ENCODE data around the gene FA2H.
"Not testable (repeated sequence)": the region's sequence is repeated elsewhere in the genome, so short reads cannot be mapped to it uniquely, and the experiment has no call there.

FA2H gene

GRCh38 chr16:74743045-74743667 lies 31.5 kb downstream of the FA2H start:
- DNase-seq = no peak

- no peak for DNase-seq
These were observed 32.6 kb downstream of the FA2H start for GRCh38 chr16:74742051-74742481.

DNA sequence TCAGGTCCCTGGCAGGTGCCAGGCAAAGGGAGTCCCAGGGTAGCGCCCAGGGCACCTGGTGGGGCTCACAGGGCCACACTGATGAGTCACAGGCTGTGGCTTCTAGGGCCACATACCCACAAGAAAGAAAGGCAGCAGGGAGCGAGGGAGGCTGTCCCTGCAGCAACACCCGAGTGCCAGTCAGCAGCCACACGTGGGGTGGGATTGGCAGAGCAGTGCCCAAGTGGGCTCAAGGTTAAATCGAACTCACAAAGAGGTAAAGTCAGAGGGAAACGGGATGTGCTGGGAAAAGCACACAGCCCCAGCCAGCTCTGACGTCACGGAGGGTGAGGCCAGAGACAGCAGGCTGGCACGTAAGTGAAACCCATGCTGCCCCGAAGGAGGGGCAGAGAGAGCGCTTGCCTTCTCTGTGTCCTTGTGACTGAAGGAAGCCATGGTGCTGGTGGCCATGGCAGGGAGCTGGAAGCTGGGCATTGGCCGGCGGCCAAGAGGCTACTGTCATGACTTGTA lies 33.8 kb downstream of the FA2H start:
- DNase-seq = no peak

GRCh38 chr16:74739275-74739674 lies 35.3 kb downstream of the FA2H start:
- no peak for DNase-seq

DNA sequence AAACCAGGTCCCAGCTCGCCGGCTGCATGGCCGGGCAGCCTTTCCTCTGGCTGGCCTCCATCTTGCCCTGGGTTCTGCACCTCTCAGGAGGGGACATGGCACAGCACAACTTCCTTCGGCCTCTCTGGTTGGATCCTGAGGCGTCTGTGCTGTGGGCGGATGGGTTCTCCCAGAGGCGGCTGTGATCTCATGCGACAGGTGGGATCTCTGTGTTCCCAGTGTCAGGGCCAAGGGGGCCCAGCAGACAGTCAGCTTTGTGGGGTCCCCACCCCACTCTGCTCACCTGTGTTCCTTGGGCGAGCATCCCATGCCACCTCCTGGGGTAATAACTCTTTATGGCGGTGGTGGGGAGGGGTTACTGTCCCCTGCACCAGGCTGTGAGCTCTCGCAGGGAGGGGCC lies 35.8 kb downstream of the FA2H start:
- DNase-seq = no peak

- no peak for DNase-seq
These were observed 36.5 kb downstream of the FA2H start for GRCh38 chr16:74738113-74738541.

- no peak for DNase-seq
These were observed 37.1 kb downstream of the FA2H start for GRCh38 chr16:74737521-74737920.

DNA sequence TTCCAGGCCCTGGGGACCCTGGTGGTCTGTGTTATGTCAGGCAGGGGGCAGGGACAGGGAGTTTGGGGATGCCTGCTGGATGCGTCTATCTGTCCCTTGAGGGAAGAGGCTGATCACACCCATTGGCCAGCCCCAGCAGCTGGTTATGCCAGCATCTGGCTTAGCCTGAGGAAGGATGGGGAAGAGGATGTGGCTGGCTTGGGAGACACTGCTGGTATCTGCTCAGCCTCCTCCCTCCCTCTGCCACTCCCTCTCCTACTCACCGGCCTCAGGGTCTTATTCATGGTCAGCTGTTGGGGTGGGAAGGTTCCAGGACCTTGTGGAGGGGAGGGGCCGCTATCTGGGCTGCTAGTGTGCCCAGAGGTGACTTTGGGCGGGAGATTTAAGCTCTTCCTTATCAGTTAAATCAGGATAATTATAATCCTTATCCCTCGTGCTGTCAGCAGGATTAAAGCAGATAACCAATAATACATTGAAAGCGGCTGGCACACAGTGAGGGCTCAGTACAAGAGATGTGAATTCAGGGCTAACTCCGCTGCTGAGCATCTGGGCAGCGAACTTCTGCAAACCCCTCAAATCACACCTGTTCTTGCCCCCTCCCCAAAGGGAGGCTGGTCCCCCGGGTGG lies 38.0 kb downstream of the FA2H start:
- no peak for DNase-seq

DNA sequence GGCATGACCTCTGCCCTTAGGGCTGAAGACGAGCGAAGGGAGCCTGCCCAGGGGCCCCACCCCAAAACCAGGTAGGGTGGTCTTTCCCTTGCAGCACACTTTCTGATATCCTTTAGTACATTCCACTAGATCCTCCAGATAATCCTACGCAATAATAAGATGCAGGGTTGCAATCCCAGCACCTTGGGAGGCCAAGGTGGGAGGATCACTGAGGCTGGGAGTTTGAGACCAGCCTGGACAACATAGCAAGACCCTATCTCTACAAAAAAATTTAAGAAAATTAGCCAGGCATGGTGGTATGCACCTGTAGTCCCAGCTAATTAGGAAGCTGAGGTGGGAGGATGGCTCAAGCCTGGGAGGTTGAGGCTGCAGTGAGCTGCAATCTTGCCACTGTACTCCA lies 39.1 kb downstream of the FA2H start:
- DNase-seq = no peak

DNA sequence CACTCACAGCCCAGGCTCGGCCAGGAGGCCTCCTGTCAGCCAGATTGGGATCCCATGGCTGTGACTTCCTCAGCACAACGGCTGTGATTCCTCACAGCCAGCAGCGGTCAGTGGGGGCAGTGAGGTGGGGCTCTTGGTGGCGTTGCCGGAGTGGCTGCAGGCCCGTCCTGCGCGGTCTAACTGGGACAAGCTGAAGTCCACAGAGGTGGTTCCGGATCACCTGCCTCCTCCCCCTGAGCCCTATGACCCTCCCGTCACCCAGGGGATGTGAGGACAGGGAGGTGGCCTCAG lies 39.5 kb downstream of the FA2H start:
- no peak for DNase-seq

- no peak for DNase-seq
These were observed 40.1 kb downstream of the FA2H start for GRCh38 chr16:74734361-74735161.

GRCh38 chr16:74732707-74733350 lies 41.8 kb downstream of the FA2H start:
- no peak for DNase-seq

GRCh38 chr16:74731853-74732477 lies 42.7 kb downstream of the FA2H start:
- no peak for DNase-seq

DNA sequence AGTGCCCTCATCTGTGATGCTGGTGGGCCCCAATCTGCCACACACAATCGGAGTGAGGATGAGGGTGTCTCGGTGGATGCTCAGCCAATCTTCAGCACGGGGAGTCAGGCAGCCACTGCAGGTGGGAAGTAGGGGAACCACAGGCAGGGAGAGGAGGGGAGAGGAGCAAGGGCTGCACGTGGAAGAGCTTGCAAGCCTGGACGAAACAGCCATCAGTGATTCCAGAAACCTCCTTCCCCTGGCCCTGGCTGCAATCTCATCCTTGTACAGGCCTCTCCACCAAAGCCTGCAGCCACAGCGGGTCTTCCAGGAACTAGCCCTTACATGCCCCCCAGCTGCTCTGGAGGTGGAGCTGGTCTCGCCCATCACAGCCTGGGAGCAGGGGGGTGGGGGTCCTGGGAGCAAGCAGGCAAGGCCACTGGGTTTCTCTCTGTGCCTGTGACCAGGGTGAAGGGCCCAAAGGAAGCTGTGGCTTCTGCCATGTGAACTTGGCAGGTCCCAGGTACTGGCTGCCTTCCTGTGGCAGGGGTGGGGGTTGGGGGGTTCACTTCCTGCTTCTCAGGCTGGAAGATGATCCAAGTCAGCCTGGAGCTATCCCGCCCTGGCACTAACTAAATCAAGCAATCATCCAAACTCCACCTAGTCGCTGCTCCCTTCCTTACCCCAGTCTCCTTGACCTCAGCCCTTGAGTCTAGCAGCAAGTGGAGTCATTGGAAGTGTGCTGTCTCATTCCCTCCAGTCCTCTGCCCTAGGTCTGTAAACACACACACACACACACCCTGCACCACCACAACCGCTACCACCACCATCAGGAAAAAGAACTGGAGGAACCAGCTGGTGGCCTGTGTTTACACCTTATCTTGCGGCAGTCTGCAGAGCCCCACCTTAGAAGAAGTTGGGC lies 44.6 kb downstream of the FA2H start:
- no peak for DNase-seq

DNA sequence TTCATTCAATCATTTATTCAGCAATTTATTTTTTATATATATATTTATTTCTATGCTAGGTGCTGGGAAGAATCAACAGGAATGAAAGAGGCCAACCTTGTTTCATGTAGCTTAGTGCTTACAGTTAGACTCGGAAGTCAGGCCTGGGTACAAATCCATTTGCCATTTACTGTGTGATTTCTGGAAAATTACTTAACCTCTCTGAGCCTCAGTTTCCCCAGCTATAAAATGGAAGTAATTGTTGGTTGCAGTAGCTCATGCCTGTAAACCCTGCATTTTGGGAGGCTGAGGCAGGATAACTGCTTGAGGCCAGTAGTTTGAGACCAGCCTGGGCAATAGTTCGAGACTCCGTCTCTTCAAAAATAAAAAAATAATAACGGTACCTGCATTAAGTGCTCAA lies 46.7 kb downstream of the FA2H start:
- DNase-seq = no peak

GRCh38 chr16:74726716-74727115 lies 47.9 kb downstream of the FA2H start:
- no peak for DNase-seq

DNA sequence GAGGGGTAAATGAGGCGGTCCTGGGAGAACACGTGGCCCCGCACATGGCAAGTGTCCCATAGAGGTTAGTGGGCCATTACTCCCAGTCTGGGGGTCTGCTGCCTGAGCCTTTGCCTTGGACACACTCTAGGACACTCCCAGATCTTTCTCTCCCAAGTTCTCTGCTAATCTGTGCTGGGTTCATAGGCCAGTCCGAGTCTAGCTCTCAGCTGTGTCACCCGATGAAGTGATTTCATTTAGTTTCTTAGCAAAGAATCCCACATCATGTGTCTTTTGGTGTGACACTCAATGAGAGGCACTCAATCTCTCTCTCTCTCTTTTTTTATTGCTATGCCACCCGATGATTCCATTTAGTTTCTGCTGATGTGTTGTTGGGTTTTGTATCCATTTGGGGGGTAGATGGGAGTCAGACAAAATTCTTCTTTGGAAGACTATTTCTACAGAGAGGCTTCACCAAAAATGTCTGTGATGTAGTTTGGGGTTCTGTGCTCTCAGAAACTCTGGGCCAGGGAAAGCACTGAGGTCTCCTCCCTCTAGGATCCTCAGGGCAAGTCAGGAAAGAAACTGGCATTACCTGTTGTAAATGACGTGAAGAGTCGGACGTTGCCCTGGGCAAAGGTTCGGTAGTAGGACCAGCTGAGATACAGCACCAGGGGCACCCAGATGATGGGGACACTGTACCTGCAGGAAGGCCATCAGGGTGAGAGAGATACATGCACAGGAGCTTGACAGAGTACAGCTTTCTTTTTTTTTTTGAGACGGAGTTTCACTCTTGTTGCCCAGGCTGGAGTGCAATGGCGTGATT lies 48.8 kb downstream of the FA2H start:
- no peak for DNase-seq

- DNase-seq = no peak
These were observed 49.6 kb downstream of the FA2H start for GRCh38 chr16:74724820-74725549.

DNA sequence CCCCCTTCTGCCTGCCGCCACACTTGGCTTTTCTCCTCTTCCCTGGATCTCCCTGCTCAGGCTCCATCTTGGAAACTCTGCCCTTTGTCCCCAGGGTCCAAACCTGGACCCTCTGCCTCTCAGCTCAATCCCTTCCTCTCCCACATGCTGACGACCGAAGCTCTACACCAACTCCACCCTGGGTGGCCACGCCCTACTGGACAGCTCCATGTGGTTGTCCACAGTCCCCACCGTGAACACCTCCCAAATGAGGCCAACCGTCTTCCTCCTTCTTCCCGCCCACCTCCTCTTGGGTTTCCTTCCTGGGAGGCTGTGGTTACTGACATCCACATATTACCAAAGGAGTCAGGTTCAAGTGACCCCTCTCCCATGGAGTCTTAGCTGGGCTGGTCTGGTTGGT lies 51.4 kb downstream of the FA2H start:
- no peak for DNase-seq

- DNase-seq = not testable (repeated sequence)
These were observed 52.5 kb downstream of the FA2H start for GRCh38 chr16:74722156-74722555.
